ENCODE data around the gene FCER1G.

DNA sequence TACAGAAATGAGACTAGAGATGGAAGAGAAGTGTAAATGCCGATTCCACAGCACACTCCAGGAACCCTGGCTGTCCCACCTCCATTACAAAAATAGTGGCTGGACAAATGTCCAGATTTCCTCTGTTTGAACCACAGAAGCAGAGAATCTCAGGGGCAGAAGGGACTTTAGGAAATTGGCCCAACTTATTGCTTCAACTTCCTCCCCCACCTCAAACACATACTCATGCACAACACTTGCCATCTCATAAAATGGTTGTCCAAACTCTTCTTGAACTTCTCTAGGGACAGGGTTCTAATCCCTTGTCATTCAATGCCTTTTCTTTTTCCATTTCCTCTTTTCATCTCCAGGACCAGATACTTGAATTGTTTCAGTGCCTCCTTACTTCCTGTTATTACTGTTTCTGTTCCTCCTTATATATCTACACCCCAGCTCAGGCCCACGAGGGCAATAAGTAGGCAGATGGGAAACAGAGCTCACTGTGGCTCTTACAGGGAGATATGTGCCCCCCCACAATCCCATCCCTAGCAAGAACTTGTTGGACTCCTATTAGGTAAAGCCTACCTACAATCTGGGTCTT, 29.3 kb upstream of the FCER1G start:
- TF ChIP-seq, protein P1, sequence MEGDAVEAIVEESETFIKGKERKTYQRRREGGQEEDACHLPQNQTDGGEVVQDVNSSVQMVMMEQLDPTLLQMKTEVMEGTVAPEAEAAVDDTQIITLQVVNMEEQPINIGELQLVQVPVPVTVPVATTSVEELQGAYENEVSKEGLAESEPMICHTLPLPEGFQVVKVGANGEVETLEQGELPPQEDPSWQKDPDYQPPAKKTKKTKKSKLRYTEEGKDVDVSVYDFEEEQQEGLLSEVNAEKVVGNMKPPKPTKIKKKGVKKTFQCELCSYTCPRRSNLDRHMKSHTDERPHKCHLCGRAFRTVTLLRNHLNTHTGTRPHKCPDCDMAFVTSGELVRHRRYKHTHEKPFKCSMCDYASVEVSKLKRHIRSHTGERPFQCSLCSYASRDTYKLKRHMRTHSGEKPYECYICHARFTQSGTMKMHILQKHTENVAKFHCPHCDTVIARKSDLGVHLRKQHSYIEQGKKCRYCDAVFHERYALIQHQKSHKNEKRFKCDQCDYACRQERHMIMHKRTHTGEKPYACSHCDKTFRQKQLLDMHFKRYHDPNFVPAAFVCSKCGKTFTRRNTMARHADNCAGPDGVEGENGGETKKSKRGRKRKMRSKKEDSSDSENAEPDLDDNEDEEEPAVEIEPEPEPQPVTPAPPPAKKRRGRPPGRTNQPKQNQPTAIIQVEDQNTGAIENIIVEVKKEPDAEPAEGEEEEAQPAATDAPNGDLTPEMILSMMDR (IDR thresholded peaks at IDR 0.05; ENCODE audit: insufficient read depth, low read length), result no peak
- peak; percentile 26; the same call in 1 of the 2 replicates for TF ChIP-seq POLR2AphosphoS5 (IDR thresholded peaks at IDR 0.05; ENCODE audit: low read depth)
- no peak for TF ChIP-seq REST (IDR thresholded peaks at IDR 0.05; ENCODE audit: insufficient replicate concordance, low read depth)
- TF ChIP-seq GABPA (IDR thresholded peaks at IDR 0.05; ENCODE audit: low read depth), result no peak
- TF ChIP-seq SPI1 (IDR thresholded peaks at IDR 0.05; ENCODE audit: borderline replicate concordance, low read depth), result peak; percentile 99
